HG03354 (cell line): ENCODE results near the gene PPP3CA.
A peak's percentile ranks its signal among the peaks of the same experiment; 100 is the strongest.

ENCODE experiments used
- ATAC-seq: cut with Tn5 transposase; IDR thresholded peaks from one replicate; pipeline ENCODE4 v1.9.1; 2021; ENCODE audit warnings: mild to moderate bottlenecking; ENCODE audit not compliant: unreplicated experiment, poor library complexity, severe bottlenecking

The PPP3CA gene

GRCh38 chr4:101334963-101335572 is 12.3 kb downstream of the PPP3CA start:
- peak; percentile 62 for ATAC-seq

- no peak for ATAC-seq
These were observed 14.9 kb downstream of the PPP3CA start for GRCh38 chr4:101332424-101332823.

GRCh38 chr4:101331017-101331416 is 16.3 kb downstream of the PPP3CA start:
- ATAC-seq: no peak

GRCh38 chr4:101329592-101329991 is 17.7 kb downstream of the PPP3CA start:
- no peak for ATAC-seq

- ATAC-seq: peak; percentile 95
These were observed 19.2 kb downstream of the PPP3CA start for GRCh38 chr4:101328063-101328602.

GRCh38 chr4:101326576-101326975 is 20.8 kb downstream of the PPP3CA start:
- ATAC-seq: no peak

- no peak for ATAC-seq
These were observed 24.6 kb downstream of the PPP3CA start for GRCh38 chr4:101322743-101323142.

GRCh38 chr4:101321481-101322042 is 25.8 kb downstream of the PPP3CA start:
- ATAC-seq: no peak

- ATAC-seq: no peak
These were observed 31.5 kb downstream of the PPP3CA start for GRCh38 chr4:101315786-101316185.

- ATAC-seq: no peak
These were observed 32.3 kb downstream of the PPP3CA start for GRCh38 chr4:101315041-101315440.

- ATAC-seq: no peak
These were observed 37.4 kb downstream of the PPP3CA start for GRCh38 chr4:101309925-101310324.

GRCh38 chr4:101307899-101308298 is 39.4 kb downstream of the PPP3CA start:
- no peak for ATAC-seq

- ATAC-seq: peak; percentile 12
These were observed 40.3 kb downstream of the PPP3CA start for GRCh38 chr4:101306764-101307615.

- ATAC-seq: peak; percentile 80
These were observed 41.1 kb downstream of the PPP3CA start for GRCh38 chr4:101306225-101306624.

GRCh38 chr4:101304916-101305315 is 42.4 kb downstream of the PPP3CA start:
- ATAC-seq: no peak

GRCh38 chr4:101299899-101300540 is 47.3 kb downstream of the PPP3CA start:
- no peak for ATAC-seq

GRCh38 chr4:101299021-101299420 is 48.3 kb downstream of the PPP3CA start:
- no peak for ATAC-seq

- no peak for ATAC-seq
These were observed 51.6 kb downstream of the PPP3CA start for GRCh38 chr4:101295691-101296090.

GRCh38 chr4:101294597-101294996 is 52.7 kb downstream of the PPP3CA start:
- ATAC-seq: no peak

GRCh38 chr4:101292901-101293300 is 54.4 kb downstream of the PPP3CA start:
- no peak for ATAC-seq
